Mesenchymal stem cell (in vitro differentiated cells and primary cell): ENCODE data around the gene NCAPG.
A peak's percentile ranks its signal among the peaks of the same experiment; 100 is the strongest.

Experiments used
- DNase-seq: peaks from one replicate; pipeline ENCODE4 v3.0.0-alpha.2; 2013
- H2AFZ ChIP-seq: one replicate; pipeline ENCODE4 v1.6.1; 2013; ENCODE audit warnings: low read depth, mild to moderate bottlenecking, control low read depth, inconsistent platforms, low read length, moderate library complexity
- H2AK5ac ChIP-seq: 2 replicates; pipeline ENCODE4 v1.6.1; 2013; ENCODE audit warnings: low read length, moderate library complexity, mild to moderate bottlenecking, inconsistent platforms; ENCODE audit not compliant: severe bottlenecking
- H2BK120ac ChIP-seq: one replicate; pipeline ENCODE4 v1.6.1; 2013; ENCODE audit warnings: low read depth, mild to moderate bottlenecking, inconsistent platforms, low read length, moderate library complexity
- H2BK12ac ChIP-seq, 2 experiments: one replicate each; pipeline ENCODE4 v1.6.1; 2013; ENCODE audit warnings: inconsistent platforms in 2 of 2, low read length in 2 of 2, mild to moderate bottlenecking in 2 of 2, moderate library complexity in 2 of 2, control low read depth in 1 of 2
- H2BK15ac ChIP-seq: one replicate; pipeline ENCODE4 v1.6.1; 2013; ENCODE audit warnings: mild to moderate bottlenecking, low read depth, inconsistent platforms; ENCODE audit not compliant: poor library complexity, severe bottlenecking
- H2BK5ac ChIP-seq: 2 replicates; pipeline ENCODE4 v1.6.1; 2013; ENCODE audit warnings: low read depth, mild to moderate bottlenecking, low read length, control low read depth, inconsistent platforms; ENCODE audit not compliant: poor library complexity, severe bottlenecking
- H3K14ac ChIP-seq, 2 experiments: one replicate each; pipeline ENCODE4 v1.6.1; 2013; ENCODE audit warnings: inconsistent platforms in 2 of 2, low read length in 2 of 2, control low read depth in 1 of 2, mild to moderate bottlenecking in 1 of 2, moderate library complexity in 1 of 2
- H3K18ac ChIP-seq, 2 experiments: one replicate each; pipeline ENCODE4 v1.6.1; 2013; ENCODE audit warnings: inconsistent platforms in 2 of 2, low read length in 2 of 2, control low read depth in 1 of 2, low read depth in 1 of 2, mild to moderate bottlenecking in 1 of 2
- H3K23ac ChIP-seq, 2 experiments: one replicate each; pipeline ENCODE4 v1.6.1; 2013; ENCODE audit warnings: inconsistent platforms in 2 of 2, low read length in 2 of 2, mild to moderate bottlenecking in 2 of 2, moderate library complexity in 2 of 2, control low read depth in 1 of 2
- H3K27ac ChIP-seq: 2 replicates; pipeline ENCODE4 v1.5.1; 2013; ENCODE audit warnings: mild to moderate bottlenecking, moderate library complexity, low read length, control low read depth, inconsistent platforms; ENCODE audit not compliant: poor library complexity, severe bottlenecking
- H3K27me3 ChIP-seq, 2 experiments: 2 replicates each; pipeline versions ENCODE4 v1.6.1 to v1.7.0; 2013; ENCODE audit warnings: low read length in 2 of 2, mild to moderate bottlenecking in 2 of 2, moderate library complexity in 2 of 2, control low read depth in 1 of 2, inconsistent platforms in 1 of 2; ENCODE audit not compliant: control insufficient read depth in 1 of 2, insufficient read depth in 1 of 2
- H3K36me3 ChIP-seq, 2 experiments: 2 replicates each; pipeline versions ENCODE4 v1.6.1 to v1.7.0; 2013; ENCODE audit warnings: low read length in 2 of 2, control low read depth in 1 of 2, inconsistent platforms in 1 of 2, low read depth in 1 of 2, mild to moderate bottlenecking in 1 of 2; ENCODE audit not compliant: insufficient read depth in 2 of 2, control insufficient read depth in 1 of 2
- H3K4ac ChIP-seq, 2 experiments: one replicate each; pipeline ENCODE4 v1.6.1; 2013; ENCODE audit warnings: inconsistent platforms in 2 of 2, low read length in 2 of 2, mild to moderate bottlenecking in 2 of 2, moderate library complexity in 2 of 2, control low read depth in 1 of 2, low read depth in 1 of 2
- H3K4me1 ChIP-seq: 2 replicates; pipeline ENCODE4 v1.6.1; 2013; ENCODE audit warnings: low read depth, low read length, control low read depth; ENCODE audit not compliant: control insufficient read depth, insufficient read depth
- H3K4me2 ChIP-seq: 2 replicates; pipeline ENCODE4 v1.6.1; 2013; ENCODE audit warnings: low read length, mild to moderate bottlenecking, inconsistent platforms; ENCODE audit not compliant: poor library complexity, severe bottlenecking
- H3K4me3 ChIP-seq, 2 experiments: 2 replicates each; pipeline versions ENCODE4 v1.5.1 to v1.7.0; 2013; ENCODE audit warnings: low read length in 2 of 2, mild to moderate bottlenecking in 2 of 2, control low read depth in 1 of 2, low read depth in 1 of 2; ENCODE audit not compliant: insufficient read depth in 1 of 2
- H3K79me1 ChIP-seq: replicated peaks from 2 replicates; pipeline ENCODE4 v1.6.1; 2013; ENCODE audit warnings: mild to moderate bottlenecking, control low read depth, low read length, inconsistent platforms; ENCODE audit not compliant: poor library complexity, severe bottlenecking
- H3K9ac ChIP-seq: 2 replicates; pipeline ENCODE4 v1.7.0; 2013; ENCODE audit warnings: mild to moderate bottlenecking, low read length, moderate library complexity
- H3K9me3 ChIP-seq: 2 replicates; pipeline ENCODE4 v1.7.0; 2013; ENCODE audit warnings: mild to moderate bottlenecking, low read length; ENCODE audit not compliant: control insufficient read depth
- H4K8ac ChIP-seq: one replicate; pipeline ENCODE4 v1.6.1; 2013; ENCODE audit warnings: inconsistent platforms, mild to moderate bottlenecking, low read length, moderate library complexity
- H4K91ac ChIP-seq: one replicate; pipeline ENCODE4 v1.6.1; 2013; ENCODE audit warnings: mild to moderate bottlenecking, low read length, inconsistent platforms
- WGBS: methylation state at CpG from one replicate; pipeline ENCODE4 v1.1.7; 2013; ENCODE audit warnings: mixed read lengths; 5-methylcytosine and 5-hydroxymethylcytosine counted together

The NCAPG gene

GRCh38 chr4:17811078-17811603 lies 362 bp downstream of the NCAPG start:
- no peak overlapping the region for H2BK120ac ChIP-seq
- peak overlapping the region; percentile 87 to 98 for H3K4me3 ChIP-seq
- H3K4me1 ChIP-seq: no peaks in the 10 kb centered on the region
- H2AFZ ChIP-seq: peak overlapping the region; percentile 83
- H3K23ac ChIP-seq: no peak overlapping the region
- peak overlapping the region in 1 of 2 experiments; percentile 41 for H3K18ac ChIP-seq
- DNase-seq: no peak
- H3K9ac ChIP-seq: peak overlapping the region; percentile 98
- peak overlapping the region; percentile 64 for H3K4me2 ChIP-seq
- H2BK12ac ChIP-seq: no peak overlapping the region
- no peak overlapping the region for H3K4ac ChIP-seq
- no peak overlapping the region for H3K27ac ChIP-seq
- no peak overlapping the region for H2BK15ac ChIP-seq
- H3K9me3 ChIP-seq: no peaks in the 10 kb centered on the region
- H2AK5ac ChIP-seq: no peak overlapping the region
- no peak overlapping the region for H4K91ac ChIP-seq
- H3K27me3 ChIP-seq: no peaks in the 10 kb centered on the region
- H3K14ac ChIP-seq: no peak overlapping the region
- H2BK5ac ChIP-seq: no peak overlapping the region
- under 1% methylated on average over 45 of the region's 48 CpGs for WGBS
- H3K36me3 ChIP-seq: no peaks in the 10 kb centered on the region
- H3K79me1 ChIP-seq: peaks cover under 1% of the 10 kb centered on the region
- H4K8ac ChIP-seq: no peak overlapping the region

- no peaks in the 10 kb centered on the region for H3K4me1 ChIP-seq
- no peak overlapping the region for H3K4ac ChIP-seq
- no peak overlapping the region for H3K14ac ChIP-seq
- no peak overlapping the region for H4K91ac ChIP-seq
- H3K9me3 ChIP-seq: no peaks in the 10 kb centered on the region
- no peak overlapping the region for H3K27ac ChIP-seq
- no peak overlapping the region for H2BK15ac ChIP-seq
- H3K18ac ChIP-seq: no peak overlapping the region
- WGBS: 4% methylated on average over 2 of the region's 3 CpGs
- H3K36me3 ChIP-seq: no peaks in the 10 kb centered on the region
- DNase-seq: no peak
- peak overlapping the region in 1 of 2 experiments; percentile 98 for H3K4me3 ChIP-seq
- H2BK5ac ChIP-seq: no peak overlapping the region
- no peak overlapping the region for H3K23ac ChIP-seq
- no peaks in the 10 kb centered on the region for H3K27me3 ChIP-seq
- no peak overlapping the region for H4K8ac ChIP-seq
- H2BK12ac ChIP-seq: no peak overlapping the region
- H3K79me1 ChIP-seq: peaks cover 2% of the 10 kb centered on the region
- H2AK5ac ChIP-seq: no peak overlapping the region
- no peak overlapping the region for H2BK120ac ChIP-seq
- no peak overlapping the region for H3K4me2 ChIP-seq
- H2AFZ ChIP-seq: no peak overlapping the region
- peak overlapping the region; percentile 98 for H3K9ac ChIP-seq
Observed at GRCh38 chr4:17812125-17812524, 1.3 kb downstream of the NCAPG start.

- Histone ChIP-seq H4K91ac (no peak overlapping the region), H3K14ac (no peak overlapping the region), H3K27me3 (no peaks in the 10 kb centered on the region), H2AFZ (no peak overlapping the region), H3K27ac (no peak overlapping the region), H2BK12ac (no peak overlapping the region), H3K36me3 (no peaks in the 10 kb centered on the region), H2BK5ac (no peak overlapping the region), H2BK120ac (no peak overlapping the region), H3K4me2 (no peak overlapping the region), H3K18ac (no peak overlapping the region), H3K4ac (no peak overlapping the region), H3K23ac (no peak overlapping the region), H3K9me3 (no peaks in the 10 kb centered on the region), H3K9ac (peak overlapping the region; percentile 98), H4K8ac (no peak overlapping the region), H2AK5ac (no peak overlapping the region), H3K79me1 (peaks cover 2% of the 10 kb centered on the region), H3K4me3 (peak overlapping the region in 1 of 2 experiments; percentile 98), H3K4me1 (no peaks in the 10 kb centered on the region), H2BK15ac (no peak overlapping the region)
- WGBS: 80% methylated on average over 3 of the region's 3 CpGs
- peak; percentile 17 for DNase-seq
Observed at GRCh38 chr4:17812801-17813200, 2.0 kb downstream of the NCAPG start.

- H3K9me3 ChIP-seq: no peaks in the 10 kb centered on the region
- DNase-seq: peak; percentile 62
- H2AK5ac ChIP-seq: no peak overlapping the region
- peak overlapping the region; percentile 19 for H4K8ac ChIP-seq
- no peak overlapping the region for H2BK12ac ChIP-seq
- H3K4me2 ChIP-seq: no peak overlapping the region
- H3K27me3 ChIP-seq: no peaks in the 10 kb centered on the region
- WGBS: 77% methylated on average over 3 of the region's 3 CpGs
- peak overlapping the region in 1 of 2 experiments; percentile 32 for H3K4me3 ChIP-seq
- H2BK120ac ChIP-seq: no peak overlapping the region
- H2AFZ ChIP-seq: no peak overlapping the region
- H2BK5ac ChIP-seq: no peak overlapping the region
- no peak overlapping the region for H3K4ac ChIP-seq
- H3K36me3 ChIP-seq: no peaks in the 10 kb centered on the region
- peak overlapping the region; percentile 63 for H3K9ac ChIP-seq
- H3K14ac ChIP-seq: no peak overlapping the region
- no peaks in the 10 kb centered on the region for H3K4me1 ChIP-seq
- no peak overlapping the region for H3K27ac ChIP-seq
- peaks cover 2% of the 10 kb centered on the region for H3K79me1 ChIP-seq
- no peak overlapping the region for H3K23ac ChIP-seq
- no peak overlapping the region for H4K91ac ChIP-seq
- H2BK15ac ChIP-seq: no peak overlapping the region
- H3K18ac ChIP-seq: no peak overlapping the region
Observed at GRCh38 chr4:17814140-17814539, 3.4 kb downstream of the NCAPG start.
